K562 (cell line): ENCODE measurements around the gene NALCN.

ENCODE experiments used
- CEBPB ChIP-seq: fragments of 450-650 bp; IDR thresholded peaks from 2 replicates; pipeline ENCODE4 v1.6.1; 2016; ENCODE audit warnings: missing genetic modification characterization, missing compliant biosample characterization
- FOXK2 ChIP-seq, 2 experiments: fragments of 450-650 bp; IDR thresholded peaks in 1 of 2; conservative IDR thresholded peaks in 1 of 2; 2 replicates each; pipeline ENCODE4 v1.6.1; 2016; ENCODE audit warnings: low read depth in 2 of 2, mild to moderate bottlenecking in 1 of 2
- OTX1 ChIP-seq: fragments of 450-650 bp; formaldehyde crosslinking; IDR thresholded peaks from 2 replicates; pipeline ENCODE4 v1.4.0; 2022; ENCODE audit warnings: mild to moderate bottlenecking
- POLR2A ChIP-seq: fragments of 450-650 bp; conservative IDR thresholded peaks from 2 replicates; pipeline ENCODE4 v1.6.1; 2016
- RFX5 ChIP-seq: IDR thresholded peaks from 2 replicates; pipeline ENCODE4 v1.6.1; 2011; ENCODE audit warnings: low read depth, mild to moderate bottlenecking, improper control_type of control experiment, low read length
- SPI1 ChIP-seq: IDR thresholded peaks from 2 replicates; pipeline ENCODE4 v1.6.1; 2011; ENCODE audit warnings: low read depth, low read length, control low read depth, borderline replicate concordance
- TOE1 ChIP-seq, 2 experiments: fragments of 450-650 bp in 1 of 2; sonication (generic) in 1 of 2; formaldehyde crosslinking in 1 of 2; IDR thresholded peaks; 2 replicates each; pipeline versions ENCODE4 v1.7.1 to v1.8.0; 2016 to 2022; ENCODE audit warnings: borderline replicate concordance in 2 of 2, mild to moderate bottlenecking in 2 of 2, antibody characterized with exemption in 1 of 2, inconsistent platforms in 1 of 2, low read depth in 1 of 2, missing genetic modification reagents in 1 of 2, moderate library complexity in 1 of 2
- ZNF217 ChIP-seq: sonication (generic); formaldehyde crosslinking; IDR thresholded peaks from 2 replicates; pipeline ENCODE4 v1.8.0; 2022; ENCODE audit warnings: mild to moderate bottlenecking, missing genetic modification reagents
- TF ChIP-seq, protein P1 (sequence below), 3 experiments: IDR thresholded peaks in 2 of 3; conservative IDR thresholded peaks in 1 of 3; 2 replicates each; pipeline ENCODE4 v1.5.1; 2011 to 2012; ENCODE audit warnings: low read length in 3 of 3, mild to moderate bottlenecking in 3 of 3, control low read depth in 2 of 3, improper control_type of control experiment in 1 of 3, inconsistent platforms in 1 of 3, low read depth in 1 of 3, mixed read lengths in 1 of 3, moderate library complexity in 1 of 3; ENCODE audit not compliant: insufficient read depth in 2 of 3
- TF ChIP-seq, protein P2 (sequence below): sonication (generic); formaldehyde crosslinking; IDR thresholded peaks from 2 replicates; pipeline ENCODE4 v1.8.1; 2023; ENCODE audit warnings: mild to moderate bottlenecking, missing genetic modification reagents
- TF ChIP-seq, protein P3 (sequence below): fragments of 450-650 bp; IDR thresholded peaks from 2 replicates; pipeline ENCODE4 v1.6.1; 2016; ENCODE audit warnings: missing biosample characterization, missing genetic modification characterization

DNA sequence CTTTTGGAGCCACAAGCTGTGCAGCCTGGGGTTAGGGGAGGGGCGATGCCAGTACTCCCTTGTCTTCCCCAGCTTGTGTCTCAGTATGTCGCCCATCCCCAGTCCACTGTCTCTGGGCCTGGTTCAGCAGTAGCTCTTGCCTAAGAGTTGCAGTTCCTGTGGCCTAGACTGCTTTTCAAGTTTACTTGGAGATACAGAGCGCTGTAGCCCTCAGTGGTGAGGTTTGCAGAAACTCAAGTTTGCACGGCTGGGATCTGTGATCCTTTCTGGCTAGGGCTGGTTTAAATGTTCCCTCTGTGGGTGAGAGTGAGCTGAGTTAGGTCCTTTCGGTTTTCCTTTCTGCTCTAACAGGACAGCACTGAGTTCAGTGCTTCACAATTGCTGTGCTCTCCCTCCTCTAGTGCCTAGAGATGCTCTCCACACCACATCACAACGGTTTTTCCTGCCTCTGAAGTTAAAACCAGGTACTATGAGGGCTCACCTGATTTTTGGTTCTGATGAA lies 381.1 kb downstream of the NALCN start:
- TF ChIP-seq CEBPB (no peak), OTX1 (CRISPR knock-in tag) (no peak), TOE1 (IDR thresholded peaks at IDR 0.05; ENCODE audit: borderline replicate concordance) (no peak), TOE1 (CRISPR knock-in tag; IDR thresholded peaks at IDR 0.05; ENCODE audit: borderline replicate concordance, low read depth) (no peak), POLR2A (no peak), FOXK2 (conservative IDR thresholded peaks at IDR 0.05 in 1 of 2, IDR thresholded peaks at IDR 0.05 in 1 of 2; ENCODE audit: low read depth in 2 of 2) (no peak), RFX5 (no peak), ZNF217 (CRISPR knock-in tag) (no peak), SPI1 (no peak)
- TF ChIP-seq, protein P1, sequence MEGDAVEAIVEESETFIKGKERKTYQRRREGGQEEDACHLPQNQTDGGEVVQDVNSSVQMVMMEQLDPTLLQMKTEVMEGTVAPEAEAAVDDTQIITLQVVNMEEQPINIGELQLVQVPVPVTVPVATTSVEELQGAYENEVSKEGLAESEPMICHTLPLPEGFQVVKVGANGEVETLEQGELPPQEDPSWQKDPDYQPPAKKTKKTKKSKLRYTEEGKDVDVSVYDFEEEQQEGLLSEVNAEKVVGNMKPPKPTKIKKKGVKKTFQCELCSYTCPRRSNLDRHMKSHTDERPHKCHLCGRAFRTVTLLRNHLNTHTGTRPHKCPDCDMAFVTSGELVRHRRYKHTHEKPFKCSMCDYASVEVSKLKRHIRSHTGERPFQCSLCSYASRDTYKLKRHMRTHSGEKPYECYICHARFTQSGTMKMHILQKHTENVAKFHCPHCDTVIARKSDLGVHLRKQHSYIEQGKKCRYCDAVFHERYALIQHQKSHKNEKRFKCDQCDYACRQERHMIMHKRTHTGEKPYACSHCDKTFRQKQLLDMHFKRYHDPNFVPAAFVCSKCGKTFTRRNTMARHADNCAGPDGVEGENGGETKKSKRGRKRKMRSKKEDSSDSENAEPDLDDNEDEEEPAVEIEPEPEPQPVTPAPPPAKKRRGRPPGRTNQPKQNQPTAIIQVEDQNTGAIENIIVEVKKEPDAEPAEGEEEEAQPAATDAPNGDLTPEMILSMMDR (IDR thresholded peaks at IDR 0.05 in 2 of 3, conservative IDR thresholded peaks at IDR 0.05 in 1 of 3; ENCODE audit: insufficient read depth in 2 of 3, low read depth in 1 of 3, low read length in 3 of 3): no peak
- TF ChIP-seq, protein P2, sequence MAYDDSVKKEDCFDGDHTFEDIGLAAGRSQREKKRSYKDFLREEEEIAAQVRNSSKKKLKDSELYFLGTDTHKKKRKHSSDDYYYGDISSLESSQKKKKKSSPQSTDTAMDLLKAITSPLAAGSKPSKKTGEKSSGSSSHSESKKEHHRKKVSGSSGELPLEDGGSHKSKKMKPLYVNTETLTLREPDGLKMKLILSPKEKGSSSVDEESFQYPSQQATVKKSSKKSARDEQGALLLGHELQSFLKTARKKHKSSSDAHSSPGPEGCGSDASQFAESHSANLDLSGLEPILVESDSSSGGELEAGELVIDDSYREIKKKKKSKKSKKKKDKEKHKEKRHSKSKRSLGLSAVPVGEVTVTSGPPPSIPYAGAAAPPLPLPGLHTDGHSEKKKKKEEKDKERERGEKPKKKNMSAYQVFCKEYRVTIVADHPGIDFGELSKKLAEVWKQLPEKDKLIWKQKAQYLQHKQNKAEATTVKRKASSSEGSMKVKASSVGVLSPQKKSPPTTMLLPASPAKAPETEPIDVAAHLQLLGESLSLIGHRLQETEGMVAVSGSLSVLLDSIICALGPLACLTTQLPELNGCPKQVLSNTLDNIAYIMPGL (CRISPR knock-in tag): no peak
- TF ChIP-seq, protein P3, sequence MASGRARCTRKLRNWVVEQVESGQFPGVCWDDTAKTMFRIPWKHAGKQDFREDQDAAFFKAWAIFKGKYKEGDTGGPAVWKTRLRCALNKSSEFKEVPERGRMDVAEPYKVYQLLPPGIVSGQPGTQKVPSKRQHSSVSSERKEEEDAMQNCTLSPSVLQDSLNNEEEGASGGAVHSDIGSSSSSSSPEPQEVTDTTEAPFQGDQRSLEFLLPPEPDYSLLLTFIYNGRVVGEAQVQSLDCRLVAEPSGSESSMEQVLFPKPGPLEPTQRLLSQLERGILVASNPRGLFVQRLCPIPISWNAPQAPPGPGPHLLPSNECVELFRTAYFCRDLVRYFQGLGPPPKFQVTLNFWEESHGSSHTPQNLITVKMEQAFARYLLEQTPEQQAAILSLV (tag): no peak
